Putamen (tissue), 1 donor: ENCODE results near the gene LPIN1.

Experiments
- DNase-seq: peaks from one replicate; pipeline ENCODE4 v3.0.0-alpha.2; 2016; ENCODE audit warnings: low spot score

Gene LPIN1

GRCh38 chr2:11762031-11762430, 15.6 kb downstream of the LPIN1 start:
- no peak for DNase-seq

GRCh38 chr2:11762799-11763461, 16.5 kb downstream of the LPIN1 start:
- DNase-seq: no peak

GRCh38 chr2:11764359-11764758, 17.9 kb downstream of the LPIN1 start:
- DNase-seq: no peak

DNA sequence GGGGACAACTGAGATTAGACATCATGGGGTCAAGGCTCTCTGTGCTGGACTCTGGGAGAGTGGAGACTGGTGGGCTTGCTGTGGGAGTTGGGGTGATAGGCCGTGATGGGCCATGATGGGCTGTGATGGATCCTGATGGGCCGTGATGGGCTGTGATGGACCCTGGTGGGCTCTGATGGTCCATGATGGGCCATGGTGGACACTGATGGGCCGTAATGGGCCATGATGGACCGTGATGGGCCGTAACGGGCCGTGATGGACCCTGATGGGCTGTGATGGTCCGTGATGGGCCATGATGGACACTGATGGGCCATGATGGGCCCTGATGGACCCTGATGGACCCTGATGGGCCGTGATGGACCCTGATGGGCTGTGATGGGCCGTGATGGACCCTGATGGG, 18.5 kb downstream of the LPIN1 start:
- DNase-seq: no peak

GRCh38 chr2:11765501-11765900, 19.1 kb downstream of the LPIN1 start:
- no peak for DNase-seq

DNA sequence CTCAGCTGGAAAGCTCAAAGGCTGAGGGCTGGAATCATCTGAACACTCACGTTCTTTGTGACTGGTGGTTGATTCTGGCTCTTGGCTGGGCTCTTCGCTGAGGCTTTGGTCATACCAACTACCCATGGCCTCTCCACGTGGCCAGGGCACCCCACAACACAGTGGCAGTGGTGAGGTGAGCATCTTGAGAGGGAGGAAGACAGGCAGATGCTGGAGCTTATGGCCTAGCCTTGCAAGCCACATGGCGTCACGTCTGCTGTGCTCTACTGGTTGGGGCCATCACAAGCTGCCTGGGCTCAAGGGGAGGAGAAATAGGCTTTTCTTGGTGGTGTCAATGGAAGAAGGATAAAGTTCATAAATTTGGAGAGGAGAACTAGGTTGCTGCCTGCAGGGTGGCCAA, 19.6 kb downstream of the LPIN1 start:
- no peak for DNase-seq

DNA sequence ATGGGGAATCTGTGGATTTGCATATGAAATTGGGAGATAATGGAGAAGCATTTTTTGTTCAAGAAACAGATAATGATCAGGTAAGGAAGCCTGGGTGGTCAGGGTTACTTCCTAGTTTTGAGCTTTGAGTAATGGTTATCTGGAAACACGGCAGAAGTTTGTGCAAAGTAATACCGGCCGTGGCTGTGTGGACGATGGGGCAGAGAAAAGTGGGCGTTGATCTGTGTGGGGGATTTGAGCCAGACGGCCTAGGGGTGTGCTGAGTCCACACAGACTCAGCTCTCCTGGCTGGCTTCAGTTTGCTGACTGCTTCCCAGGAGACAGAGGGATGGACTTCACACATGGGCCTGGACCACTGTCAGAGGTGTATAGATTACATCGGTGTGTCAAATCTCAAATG, 21.3 kb downstream of the LPIN1 start:
- no peak for DNase-seq

DNA sequence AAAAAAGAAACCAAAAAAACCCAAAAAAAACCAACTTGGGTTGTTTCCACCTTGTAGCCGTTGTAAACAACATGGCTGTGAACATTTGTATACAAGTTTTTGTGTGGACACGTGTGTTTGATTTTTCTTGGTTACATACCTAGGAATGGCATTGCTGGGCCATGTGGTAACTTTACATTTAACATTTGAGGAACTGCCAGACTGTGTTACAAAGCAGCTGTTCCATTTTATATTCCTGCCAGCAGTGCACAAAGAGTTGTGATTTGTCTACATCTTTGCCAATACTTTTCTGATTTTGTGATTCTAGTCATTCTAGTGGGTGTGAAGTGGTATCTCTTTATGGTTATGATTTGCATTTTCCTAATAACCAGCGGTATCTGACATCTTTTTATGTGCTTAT, 22.5 kb downstream of the LPIN1 start:
- DNase-seq: no peak

- no peak for DNase-seq
These were observed 23.1 kb downstream of the LPIN1 start for GRCh38 chr2:11769516-11769915.

DNA sequence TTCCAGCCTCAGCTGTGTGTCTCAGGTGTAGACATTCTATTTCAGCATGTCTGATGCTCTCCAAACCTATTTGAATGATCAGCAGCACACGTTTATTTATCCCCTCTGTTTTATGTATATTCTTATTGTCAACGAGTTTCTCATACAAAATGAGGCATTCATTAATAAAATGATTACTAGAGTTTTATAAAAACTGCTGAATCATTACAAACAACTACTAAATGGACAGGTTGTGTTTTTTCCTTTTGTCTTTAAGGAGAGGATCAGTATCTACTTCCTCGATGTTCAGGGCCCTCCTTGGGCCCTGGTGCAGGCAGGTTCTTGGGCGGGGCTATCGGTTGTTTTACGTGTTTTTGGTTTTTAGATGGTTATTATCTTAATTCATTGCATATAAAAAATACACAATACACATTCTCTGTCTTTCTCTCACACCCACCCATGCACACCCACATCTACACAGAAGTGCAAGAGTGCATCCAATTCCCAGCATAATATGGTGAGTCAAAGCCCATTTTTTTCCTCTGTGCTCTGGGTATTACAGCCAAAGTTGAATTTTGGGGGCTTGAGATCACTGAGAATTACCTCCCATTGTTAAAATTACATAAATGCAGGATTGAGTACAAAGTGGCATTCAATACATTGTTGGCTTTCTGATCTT, 24.2 kb downstream of the LPIN1 start:
- DNase-seq: no peak

DNA sequence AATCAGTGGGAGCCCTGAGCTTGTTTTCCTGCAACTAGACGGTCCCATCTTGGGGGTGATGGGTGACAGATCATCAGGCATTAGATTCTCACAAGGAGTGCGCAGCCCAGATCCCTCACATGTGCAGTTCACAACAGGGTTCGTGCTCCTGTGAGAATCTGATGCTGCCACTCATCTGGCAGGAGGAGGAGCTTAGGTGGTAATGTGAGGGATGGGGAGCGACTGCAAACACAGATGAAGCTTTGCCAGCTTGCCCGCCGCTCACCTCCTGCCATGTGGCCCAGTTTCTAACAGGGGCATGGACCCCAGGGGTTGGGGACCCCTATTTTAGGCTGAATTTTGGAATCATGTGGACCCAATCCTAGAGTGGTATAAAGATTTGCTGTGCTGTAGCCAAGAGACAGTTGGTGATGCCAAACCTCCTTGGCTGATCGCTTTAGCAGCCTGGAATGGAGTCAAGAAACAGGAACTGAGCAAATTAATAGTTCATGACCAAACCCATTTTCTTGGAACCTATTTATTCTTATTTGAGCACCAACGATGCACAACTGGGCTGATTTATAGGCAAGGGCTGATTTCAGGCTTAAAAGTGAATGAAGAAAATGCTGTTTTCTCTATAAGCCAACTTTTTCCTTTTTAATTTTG, 25.7 kb downstream of the LPIN1 start:
- DNase-seq: no peak

DNA sequence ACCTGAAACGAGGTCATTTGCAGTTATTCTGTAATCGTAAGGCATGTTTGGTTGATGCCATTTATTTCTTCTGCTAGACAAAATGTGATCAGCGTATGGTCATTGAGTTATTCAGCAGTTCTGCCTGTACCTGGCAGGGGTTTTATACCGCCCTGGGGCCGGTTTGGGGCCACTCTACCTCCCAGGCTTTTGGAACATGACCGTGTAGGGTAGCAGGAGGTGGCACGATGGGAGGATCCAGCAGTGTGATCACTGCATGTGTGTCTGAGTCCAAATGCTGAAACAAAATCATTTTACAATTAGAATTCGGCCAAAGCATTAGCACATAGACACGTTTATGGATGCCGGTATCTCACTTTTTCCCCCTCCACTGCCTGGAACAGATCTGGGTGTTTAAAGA, 26.7 kb downstream of the LPIN1 start:
- DNase-seq: no peak

DNA sequence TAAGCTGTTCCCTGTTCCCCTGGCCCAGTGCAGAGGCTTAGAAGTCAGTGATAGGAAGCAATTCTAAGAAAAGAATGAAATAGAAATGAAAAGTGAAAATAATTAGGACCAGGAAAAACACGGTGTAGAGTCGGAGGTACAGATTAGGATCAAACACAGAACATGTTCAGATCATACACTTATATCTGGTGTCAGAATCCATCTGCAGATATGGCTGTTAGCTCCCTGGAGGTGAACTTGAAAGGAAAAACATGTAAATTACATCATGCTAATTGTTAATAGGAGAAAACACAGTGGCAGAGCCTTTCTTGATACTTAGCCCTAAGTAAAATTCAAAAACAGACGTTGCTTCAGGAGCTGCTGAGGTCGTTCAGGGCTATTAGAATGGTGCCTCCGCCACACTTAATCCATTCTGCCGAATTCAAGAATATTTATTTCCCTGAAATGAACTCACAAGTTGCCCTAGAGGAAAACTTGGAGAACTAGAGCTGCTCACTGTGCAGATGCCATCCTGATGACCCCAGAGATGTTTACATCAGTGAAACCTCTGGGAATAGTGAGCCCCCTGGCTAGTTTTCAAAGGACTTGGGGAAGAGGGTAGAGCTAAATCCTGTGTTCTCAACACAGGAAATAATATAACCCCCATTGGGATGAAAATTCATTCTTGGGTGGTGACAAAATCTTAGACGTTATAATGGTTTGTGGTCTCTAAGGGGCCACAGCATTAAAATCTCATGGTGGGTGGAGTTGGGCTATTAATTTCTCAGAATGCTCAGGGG, 27.5 kb downstream of the LPIN1 start:
- no peak for DNase-seq

GRCh38 chr2:11774600-11774999, 28.2 kb downstream of the LPIN1 start:
- DNase-seq: no peak

GRCh38 chr2:11775384-11775783, 29.0 kb downstream of the LPIN1 start:
- no peak for DNase-seq

DNA sequence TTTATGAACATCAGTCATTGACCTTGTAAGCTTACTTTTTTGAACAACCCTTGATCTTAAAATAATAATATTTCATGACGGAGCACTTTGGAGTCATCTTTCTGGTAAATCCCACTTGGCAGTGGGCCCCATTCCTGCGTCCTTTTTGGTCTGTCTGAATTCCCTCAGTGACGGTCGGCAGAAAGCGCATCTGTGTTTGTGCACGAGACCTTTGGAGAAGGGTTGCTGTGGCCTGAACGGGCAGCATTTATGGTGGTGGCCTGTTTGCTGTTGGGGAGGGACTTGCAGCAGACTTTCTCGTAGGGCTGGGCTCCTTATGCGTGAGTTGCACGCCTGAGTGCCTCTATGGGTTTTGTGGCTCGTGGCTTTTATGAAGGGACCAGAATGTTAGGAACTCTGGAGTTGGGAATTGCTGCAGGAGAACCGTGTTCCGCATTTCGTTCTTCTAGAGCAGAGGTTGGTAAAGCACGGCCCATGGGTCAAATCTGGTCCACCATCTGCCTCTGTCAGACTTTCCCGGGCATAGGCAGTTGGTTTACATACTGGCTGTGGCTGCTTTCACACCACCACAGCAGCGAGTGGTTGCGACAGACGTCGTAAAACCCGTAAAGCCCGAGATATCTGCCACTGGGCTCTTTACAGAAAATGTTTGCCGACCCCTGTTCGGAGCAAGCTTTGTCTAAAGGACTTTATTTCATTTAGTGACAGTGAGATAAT, 30.8 kb downstream of the LPIN1 start:
- DNase-seq: no peak

DNA sequence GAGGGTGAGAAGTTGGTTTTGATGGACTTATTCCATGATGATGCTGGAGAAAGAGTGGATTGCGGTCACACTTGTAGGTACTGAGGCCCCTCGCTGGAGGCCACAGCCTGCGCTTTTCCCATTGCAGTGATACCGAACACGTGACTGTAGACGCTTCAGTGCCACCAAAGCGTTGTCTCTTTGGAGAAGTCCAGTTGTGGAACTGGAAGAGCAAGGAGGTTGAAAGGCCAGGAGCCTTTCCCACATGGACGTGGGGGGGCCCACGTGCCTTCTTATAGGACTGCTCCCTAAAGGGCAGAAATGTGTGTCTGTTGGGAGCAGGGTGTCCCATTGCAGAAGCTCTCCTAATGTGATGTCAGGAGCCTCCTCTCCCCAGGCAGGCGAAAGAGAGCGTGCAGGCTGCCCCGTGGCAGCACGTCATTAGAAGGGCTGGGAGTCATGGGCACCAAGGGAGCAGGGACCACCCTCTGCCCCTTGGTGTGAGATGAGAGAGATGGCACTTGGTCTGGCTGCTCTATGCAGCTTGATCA, 31.5 kb downstream of the LPIN1 start:
- DNase-seq: no peak

- DNase-seq: no peak
These were observed 32.0 kb downstream of the LPIN1 start for GRCh38 chr2:11778416-11778815.

- DNase-seq: peak; percentile 73
These were observed 32.7 kb downstream of the LPIN1 start for GRCh38 chr2:11778923-11779757.

- DNase-seq: no peak
These were observed 35.2 kb downstream of the LPIN1 start for GRCh38 chr2:11781602-11782001.

DNA sequence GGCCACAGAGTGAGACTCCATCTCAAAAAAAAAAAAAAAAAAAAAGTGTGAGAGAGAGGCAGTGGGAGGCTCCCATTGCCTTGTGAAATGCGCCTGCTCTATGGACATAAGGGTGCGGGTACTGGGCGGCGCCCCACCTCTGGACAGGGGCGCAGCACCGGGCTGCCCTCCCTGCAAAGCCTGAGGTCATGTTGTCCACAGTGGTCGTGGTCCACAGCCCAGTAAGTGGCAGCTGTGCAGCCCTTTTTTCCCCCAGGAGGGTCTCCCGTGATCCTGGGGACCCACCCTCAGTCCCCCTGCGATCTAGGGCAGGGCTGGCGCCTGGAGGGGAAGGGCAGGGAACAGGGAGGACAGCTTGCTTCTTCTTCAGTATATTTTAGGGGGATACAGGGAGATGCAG, 37.8 kb downstream of the LPIN1 start:
- DNase-seq: no peak
